DMS53 treated with DMSO at 0.1 percent for 48 hours (cell line): Measurements from ENCODE around the gene NDUFAB1.
"Not testable (repeated sequence)": the region's sequence is repeated elsewhere in the genome, so short reads cannot be mapped to it uniquely, and the experiment has no call there.

Source experiments
- DNase-seq: peaks from one replicate; lab custom pipeline; 2025; ENCODE audit not compliant: unreplicated experiment; lab: John Stamatoyannopoulos, UW

The NDUFAB1 gene

DNA sequence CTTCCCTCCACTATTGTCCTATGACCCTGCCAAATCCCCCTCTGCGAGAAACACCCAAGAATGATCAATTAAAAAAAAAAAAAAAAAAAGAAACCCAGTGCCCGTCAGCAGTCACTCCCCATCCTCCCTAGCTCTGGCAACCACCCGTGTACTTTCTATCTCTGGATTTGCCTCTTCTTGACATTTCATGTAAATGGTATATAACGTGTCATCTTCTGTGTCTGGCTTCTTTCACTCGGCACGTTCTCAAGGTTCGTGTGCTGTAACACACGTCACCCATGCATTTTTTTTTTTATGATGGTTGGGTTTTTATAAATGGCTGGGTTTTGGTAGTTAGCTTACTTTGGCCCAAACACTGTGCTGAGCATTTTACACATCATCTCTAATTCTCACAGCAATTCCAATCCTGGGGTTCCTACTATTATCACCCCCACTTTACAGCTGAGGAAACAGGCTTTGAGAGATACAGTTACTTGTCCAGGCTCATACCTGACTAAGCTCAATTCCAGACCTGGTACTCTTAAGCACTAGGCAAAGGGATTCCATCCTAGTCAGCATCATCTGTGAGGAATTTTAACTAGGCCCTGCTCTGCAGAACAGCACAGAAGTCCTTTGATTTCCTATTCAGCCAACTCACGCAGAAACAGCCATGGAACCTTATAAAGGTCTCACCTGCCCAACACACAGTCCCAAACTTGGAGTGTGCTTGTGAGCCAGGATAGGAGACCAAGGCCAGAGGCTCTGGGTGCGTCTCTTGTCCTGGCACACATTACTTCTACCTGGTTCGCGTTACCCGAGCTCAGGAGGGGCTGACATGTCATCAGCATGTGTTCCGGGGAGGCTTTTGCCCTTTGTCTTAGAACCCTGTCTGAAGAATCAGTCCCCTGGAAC lies 11.7 kb downstream of the NDUFAB1 start:
- no peak for DNase-seq

DNA sequence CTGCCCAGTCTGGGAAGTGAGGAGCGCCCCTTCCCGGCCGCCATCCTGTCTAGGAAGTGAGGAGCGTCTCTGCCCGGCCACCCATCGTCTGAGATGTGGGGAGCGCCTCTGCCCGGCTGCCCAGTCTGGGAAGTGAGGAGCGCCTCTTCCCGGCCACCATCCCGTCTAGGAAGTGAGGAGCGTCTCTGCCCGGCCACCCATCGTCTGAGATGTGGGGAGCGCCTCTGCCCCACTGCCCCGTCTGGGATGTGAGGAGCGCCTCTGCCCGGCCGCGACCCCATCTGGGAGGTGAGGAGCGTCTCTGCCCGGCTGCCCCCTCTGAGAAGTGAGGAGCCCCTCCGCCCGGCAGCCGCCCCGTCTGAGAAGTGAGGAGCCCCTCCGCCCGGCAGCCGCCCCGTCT lies 12.8 kb downstream of the NDUFAB1 start:
- DNase-seq = not testable (repeated sequence)

DNA sequence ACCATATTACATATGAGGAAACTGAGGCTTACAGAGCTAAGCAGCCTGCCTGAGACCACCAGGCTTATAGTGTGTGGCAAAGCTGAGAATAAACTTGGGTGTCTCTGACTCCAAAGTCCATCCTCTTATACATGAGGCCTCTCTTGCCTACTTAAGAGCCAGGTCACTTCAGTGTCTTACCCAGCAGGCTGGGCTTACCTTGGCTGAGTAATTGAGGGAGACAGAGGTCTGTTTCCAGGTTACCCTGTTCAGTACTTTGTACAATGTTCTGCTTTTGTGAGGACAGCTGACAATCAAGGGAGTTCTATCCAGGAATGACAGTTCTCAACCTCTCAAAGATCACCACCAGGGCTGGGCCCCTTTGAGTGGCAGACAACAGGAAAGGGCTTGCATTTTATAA lies 14.4 kb downstream of the NDUFAB1 start:
- no peak for DNase-seq

DNA sequence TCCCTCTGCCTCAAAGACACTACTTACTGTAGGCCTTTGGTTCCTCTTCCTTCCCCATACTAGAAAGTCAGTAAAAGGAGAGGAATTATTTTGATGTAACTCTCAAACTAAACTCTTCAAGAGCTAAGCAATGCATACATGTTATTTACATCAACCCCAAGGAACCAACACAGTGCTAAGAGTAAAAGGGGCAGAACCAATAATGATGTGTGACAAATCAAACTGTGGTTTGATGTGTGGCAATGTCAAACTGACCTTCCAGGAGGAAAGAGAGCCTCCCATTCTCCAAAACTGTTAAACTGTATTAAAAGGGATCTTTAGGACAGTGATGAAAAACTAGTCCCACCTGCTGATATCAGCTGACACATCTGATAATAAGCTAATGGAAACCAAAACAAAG lies 15.7 kb downstream of the NDUFAB1 start:
- no peak for DNase-seq

DNA sequence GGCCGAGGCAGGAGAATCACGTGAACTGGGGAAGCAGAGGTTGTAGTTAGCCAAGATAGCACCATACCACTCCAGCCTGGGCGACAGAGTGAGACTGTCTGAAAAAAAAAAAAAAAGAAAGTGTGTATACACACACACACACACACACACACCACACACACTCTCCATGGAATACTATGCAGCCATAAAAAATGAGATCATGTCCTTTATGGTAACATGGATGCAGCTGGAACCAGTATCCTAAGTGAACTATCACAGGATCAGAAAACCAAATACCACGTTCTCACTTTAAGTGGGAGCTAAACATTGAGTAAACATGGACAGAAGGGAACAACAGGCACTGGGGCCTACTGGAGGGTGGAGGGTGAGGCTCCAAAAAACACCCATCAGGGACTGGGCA lies 16.7 kb downstream of the NDUFAB1 start:
- DNase-seq = no peak

DNA sequence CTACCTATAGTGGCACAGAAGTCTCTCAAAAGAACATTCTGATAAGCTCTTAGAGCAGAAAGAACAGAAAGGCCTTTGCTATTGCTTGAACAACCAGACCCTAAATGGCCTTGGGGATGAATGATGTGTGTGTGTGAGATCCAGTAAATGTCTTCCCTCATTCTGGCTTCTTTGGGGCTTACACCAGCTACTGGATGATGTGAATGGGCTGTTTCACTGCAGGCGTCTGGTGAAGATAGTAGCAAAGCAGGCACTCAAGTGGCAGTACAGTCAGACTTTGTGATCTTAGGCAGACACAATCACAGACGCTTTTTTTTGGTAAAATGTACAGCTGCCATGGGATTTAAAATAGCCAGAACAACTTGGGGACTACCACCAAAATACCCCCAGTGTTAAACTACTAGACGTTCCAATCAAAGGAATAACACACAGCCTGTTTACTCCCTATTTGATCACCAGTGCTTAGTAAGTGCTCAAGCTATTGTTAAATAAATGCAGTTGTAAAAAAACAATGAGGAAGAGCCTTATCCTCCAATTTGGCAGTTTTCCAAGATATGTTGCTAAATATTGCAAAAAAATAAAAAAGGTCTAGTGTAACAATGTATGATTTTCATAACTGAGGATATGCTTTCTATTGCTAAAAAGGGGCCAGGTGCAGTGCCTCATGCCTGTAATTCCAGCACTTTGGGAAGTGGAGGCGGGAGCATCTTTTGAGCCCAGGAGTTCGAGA lies 17.9 kb downstream of the NDUFAB1 start:
- no peak for DNase-seq

DNA sequence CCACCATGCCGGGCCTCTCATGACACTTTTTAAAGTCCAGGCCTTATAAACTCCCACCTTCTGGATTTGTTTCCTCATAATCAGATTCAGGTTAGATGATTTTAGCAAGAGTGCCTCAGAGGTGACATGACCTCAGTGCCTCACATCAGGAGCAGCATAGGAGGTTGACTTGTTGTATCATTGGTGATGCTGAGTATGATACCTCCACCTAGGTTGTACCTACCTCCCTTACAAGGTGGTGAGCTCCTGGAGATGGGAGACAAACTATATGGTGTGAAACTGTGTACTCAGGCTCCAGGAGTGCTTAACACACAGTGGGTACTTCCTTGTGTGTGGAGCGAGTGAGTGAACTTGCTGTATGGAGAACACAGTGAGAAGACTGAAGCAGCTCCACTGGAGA lies 18.6 kb downstream of the NDUFAB1 start:
- DNase-seq = no peak

DNA sequence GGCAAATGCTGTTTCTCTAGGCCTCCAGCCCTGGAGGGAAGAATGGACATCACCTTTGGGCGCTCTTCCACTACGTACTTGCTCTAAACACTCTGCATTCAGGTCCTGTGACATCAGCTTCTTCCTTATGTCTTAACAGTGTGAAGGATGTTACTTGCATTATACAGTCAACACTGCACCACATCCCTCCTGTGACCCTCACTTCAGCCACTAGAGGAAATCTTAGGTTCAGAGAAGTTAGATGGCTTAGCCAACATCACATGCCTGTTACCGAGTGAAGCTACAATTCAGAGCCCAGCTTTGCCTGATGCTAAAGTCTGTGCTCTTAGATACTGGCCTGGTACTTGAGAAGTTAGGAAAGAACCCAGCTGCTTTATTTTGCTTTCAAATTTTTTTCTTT lies 20.3 kb downstream of the NDUFAB1 start:
- no peak for DNase-seq

DNA sequence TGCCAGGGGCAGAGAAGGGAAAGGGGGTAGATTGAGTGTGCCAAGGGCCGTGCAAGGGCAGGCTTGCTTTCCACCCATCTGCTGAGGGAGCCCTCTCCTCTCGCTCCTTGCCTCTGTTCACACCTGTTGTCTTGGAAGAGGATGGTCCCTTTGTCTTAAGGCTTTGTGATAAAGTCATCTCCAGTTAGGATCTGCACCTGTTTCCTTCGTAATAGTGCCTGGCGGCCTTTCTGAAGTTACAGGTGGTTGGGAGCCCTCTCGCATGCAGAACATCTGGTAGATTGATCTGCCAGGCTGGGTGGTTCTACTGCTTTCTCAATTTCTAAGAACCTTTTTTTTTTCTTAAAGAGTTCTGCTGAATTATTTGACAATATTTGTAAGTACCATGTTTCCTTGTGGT lies 22.3 kb downstream of the NDUFAB1 start:
- no peak for DNase-seq

DNA sequence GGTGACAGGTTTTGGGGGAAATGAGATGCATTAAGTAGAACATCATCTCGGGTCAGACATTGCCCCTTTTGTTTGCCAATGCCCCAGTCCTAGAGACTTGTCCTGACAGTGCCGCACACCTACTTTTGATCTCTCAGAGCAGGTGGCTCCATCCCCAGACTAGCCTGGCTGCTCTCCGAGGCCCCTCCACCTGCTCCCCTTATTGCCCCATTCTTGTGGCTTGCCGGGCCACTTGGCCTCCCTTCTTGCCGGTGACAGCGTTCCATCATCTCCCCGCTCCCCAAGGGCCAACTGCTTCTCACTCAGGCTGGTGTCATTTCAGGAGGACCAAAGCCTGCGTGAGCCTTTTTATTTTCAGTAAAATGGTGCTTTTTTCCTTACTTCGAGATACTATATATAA lies 23.7 kb downstream of the NDUFAB1 start:
- no peak for DNase-seq

DNA sequence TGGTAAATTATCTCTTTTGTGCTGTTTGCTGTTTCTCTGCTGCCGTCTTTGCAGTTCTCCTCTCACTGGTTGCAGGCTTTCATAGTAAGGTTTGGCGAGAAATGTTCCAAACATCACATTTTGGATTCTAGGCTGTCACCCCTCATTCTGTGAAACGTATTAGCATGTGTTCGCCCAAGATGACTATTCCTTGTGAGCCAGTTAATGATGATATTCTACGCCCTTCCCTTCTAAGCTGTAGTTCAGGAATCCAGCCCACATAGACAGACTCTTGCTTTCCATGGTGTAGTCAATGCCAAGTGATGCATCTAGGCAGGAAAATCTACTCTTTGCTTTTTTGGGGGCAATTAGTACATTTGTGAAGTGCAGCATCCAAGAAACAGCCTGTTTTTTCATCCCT lies 24.2 kb downstream of the NDUFAB1 start:
- no peak for DNase-seq

DNA sequence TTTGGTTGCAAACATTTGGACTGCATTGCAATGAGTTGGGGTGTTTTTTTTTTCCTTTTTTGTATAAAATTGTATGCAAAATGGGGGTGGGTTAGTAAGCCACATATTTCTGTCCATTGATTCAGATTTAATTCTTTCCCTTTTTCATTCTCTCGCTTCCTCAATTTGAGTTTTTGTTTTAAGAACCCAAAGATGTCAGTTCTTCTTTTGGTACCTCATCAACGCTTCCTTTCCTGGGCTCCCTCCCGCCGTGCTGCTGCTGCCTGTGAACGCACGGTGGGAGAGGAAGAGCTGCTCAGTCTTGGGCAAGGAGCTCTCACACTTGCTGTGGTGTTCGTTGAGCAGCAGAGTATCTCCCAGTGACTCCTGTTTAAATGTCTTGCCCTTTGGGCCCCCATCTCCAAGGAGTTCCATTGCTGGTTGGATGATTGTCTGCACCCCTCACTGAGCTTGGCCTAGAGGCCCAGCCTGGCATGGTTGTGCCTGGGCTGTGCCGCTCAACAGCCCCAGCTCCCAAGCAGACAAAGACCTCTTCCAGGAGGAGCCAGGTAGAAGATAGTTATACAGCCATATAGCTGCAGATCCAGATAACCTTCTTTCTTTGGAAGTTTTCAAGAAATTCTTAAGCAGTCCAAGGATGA lies 25.0 kb downstream of the NDUFAB1 start:
- no peak for DNase-seq

DNA sequence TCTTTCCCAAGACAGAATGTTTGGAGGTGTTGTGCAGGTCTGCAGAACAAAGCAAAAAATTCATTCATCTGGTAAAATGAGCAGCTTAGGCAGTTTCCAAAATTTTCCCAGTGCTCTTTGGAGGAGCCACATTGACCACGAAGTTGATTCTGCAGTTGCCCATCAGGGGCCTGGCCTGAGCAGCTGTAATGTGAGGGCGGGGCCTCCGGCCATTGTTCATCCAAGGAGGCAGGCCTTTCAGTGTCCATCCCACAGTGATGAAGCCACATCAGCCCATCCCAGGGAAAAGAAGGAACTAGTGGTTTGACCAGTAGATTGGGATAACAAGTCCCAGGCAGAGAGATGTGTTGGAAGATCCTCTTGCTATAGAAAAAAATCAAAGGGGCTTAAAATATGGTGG lies 28.5 kb downstream of the NDUFAB1 start:
- DNase-seq = no peak

DNA sequence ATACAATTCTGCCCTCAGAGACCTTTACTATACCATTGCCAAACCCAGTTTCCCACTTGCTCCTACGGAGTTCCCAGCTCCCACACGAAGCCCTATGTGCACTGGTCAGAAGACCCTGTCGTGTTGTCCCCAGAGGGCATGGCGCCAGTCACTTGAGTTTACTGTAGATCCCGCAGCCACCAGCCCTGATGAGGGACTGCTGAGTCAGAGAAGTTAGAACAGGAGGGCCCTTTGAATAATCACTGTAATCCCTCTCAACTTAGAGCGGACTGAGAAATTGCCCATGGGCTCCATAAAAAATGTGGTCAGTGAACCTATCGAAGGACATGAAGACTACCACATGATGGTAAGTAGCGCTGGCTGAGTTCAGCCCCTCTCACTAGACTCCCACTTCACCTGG lies 29.4 kb downstream of the NDUFAB1 start:
- no peak for DNase-seq

DNA sequence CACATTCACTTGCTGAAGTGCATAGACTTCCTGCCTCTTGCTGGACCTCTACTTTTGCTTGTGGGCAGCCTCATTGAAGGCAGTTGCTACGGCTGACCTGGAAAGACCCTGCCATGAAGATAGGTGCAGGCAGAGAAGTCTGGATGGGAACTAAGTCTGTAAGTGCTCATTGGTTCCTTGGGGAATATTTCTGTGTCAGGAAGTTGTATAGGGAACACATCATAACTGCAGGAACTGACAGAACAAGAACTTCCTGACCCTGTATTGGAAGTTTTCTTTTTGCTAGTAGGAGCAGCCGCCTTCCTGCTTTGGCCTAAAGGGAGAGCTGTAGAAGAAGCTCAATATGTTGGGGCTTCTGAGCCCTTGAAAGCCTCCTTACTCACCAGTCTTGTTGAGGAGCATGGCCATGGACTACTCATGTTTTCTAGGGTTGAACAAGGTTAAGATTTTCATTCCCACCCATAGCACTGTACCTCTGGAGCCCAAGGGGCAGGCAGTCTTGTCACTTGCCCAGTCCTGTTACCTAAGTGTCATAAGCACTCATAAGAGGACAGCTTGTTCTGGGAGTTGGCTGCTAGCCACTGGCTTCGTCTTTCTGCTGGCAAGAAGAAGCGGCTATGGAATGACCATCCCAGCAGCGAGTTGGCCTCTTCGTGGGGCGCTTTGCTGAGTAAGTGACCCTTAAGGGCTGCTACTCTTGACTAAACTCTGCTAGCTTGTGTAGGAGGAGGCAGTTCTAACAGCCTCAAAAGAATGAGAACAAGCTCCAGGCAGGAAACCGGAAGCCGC lies 31.3 kb downstream of the NDUFAB1 start:
- DNase-seq = no peak

DNA sequence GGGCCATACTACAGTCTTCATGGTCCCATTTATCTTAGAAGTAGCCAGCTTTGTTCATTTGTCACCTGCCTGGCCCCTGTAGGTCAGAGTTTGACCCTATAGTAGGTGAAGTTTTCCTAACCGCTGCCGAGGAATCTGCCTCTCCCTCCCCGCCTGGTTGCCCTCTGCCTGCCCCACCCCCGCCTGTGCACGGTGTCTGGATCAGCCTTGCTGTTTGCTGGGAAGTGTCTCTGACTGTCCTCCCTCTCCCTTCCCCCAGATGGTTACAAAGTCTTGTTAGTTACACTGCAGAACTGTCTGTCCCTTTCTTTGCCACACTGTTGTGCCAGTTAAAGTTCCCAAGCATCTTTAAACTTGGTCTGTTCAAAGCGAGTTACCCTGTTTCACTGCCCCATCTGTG lies 32.9 kb downstream of the NDUFAB1 start:
- no peak for DNase-seq

DNA sequence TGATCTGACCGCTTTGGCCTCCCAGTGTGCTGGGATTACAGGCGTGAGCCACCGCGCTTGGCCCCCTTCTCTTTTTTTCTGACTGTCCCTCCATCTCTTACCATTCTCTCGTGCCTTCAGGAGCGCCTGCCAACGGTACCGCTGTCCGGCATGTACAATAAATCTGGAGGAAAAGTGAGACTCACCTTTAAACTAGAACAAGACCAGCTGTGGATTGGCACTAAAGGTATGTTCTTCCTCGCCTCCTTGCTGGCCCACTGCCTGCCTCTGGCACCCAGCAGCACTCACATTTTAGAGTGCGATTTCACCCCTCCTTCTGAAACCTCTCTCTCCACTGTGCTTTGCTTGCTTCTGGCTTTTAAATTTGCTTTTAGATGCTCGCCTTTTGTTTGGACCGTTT lies 33.6 kb downstream of the NDUFAB1 start:
- DNase-seq = no peak

DNA sequence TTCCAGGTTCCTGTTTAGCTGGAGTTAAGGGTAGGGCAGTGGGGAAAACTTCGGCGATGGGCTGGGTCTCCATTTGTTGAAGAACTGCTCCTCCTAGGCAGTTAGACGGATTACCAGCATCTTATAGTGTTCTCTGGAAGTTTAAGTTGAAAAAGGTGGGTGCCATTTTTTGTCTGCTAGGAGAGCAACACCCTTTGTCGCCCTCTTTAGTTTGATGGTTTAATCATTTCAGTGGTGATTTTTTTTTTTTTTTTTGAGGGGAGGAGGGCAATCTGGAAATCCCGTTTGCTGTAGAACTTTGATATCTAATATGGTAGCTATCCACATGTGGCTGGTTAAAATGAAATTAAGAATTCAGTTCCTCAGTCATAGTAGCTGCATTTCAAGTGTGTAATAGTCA lies 34.5 kb downstream of the NDUFAB1 start:
- no peak for DNase-seq

DNA sequence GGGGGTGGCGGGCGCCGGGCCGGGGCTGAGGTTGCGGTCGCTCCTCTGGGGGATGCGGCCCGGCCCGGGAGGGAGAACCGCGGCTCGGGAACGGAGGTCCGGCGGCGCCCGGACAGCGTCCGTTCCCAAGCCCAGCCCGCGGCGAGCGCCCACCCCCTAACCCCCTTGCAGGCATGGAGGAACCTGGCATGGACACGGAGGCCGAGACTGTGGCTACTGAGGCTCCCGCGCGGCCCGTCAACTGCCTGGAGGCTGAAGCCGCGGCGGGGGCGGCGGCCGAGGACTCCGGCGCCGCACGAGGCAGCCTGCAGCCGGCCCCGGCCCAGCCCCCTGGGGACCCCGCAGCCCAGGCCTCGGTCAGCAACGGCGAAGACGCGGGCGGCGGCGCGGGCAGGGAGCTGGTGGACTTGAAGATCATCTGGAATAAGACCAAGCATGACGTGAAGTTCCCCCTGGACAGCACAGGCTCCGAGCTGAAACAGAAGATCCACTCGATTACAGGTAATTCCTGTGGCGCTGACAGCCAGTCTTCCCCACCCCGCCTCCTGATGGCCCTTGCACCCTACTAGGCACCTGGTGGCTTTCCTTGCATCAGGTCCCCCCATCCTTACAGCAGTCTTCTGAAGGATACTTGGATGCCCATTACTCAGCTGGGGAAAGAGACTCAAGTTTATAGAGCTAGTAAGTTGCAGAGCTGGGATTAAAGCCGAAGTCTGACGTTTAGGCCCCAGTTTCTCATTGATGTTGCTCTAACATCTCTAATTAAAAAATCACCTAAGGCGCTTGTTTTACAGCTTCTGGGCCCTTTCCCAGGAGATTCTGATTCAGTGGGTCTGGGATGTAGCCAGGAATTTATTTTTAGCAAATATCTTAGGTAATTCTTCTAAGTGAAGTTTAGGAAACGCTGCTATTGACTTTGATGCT lies 38.1 kb downstream of the NDUFAB1 start:
- DNase-seq = no peak
